Epidermal melanocyte (primary cell): ENCODE data around the gene ARHGEF1.

ENCODE experiments used
- DNase-seq: peaks from one replicate; pipeline ENCODE4 v3.0.0; 2011; ENCODE audit warnings: low spot score; ENCODE audit not compliant: insufficient read length

Gene ARHGEF1

DNA sequence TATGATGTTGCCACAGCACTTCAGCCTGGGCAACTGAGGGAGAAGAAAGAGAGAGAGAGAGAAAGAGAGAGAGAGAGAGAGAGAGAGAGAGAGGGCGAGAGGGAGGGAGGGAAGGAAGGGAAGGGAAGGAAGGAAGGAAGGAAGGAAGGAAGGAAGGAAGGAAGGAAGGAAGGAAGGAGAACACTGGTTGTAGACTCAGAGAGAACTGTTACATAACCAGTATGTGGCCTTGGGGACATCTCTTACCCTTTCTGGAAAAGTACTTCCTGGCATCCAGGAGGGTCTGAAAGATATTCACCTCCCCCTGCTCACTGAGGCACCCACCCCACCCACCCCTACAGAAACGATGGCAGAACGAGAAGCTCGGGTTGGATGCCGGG lies 2.7 kb upstream of the ARHGEF1 start:
- no peak for DNase-seq

DNA sequence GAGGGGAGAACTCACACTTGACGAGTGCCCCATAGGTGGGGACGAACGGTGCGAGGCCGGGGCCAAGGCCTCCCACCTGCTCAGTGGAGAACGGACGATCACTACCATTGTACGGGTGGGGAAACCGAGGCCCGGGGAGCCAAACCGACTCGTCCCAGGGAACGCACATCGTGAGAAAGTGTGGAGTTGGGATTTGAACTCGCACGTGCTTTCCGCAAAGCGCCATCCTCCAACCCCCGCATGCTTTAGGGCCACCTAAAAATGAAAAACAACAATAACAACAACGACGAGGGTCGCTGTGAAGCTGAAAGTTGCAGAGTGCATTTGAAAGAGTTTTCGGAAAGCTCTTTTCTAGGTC lies 458 bp downstream of the ARHGEF1 start:
- no peak for DNase-seq

DNA sequence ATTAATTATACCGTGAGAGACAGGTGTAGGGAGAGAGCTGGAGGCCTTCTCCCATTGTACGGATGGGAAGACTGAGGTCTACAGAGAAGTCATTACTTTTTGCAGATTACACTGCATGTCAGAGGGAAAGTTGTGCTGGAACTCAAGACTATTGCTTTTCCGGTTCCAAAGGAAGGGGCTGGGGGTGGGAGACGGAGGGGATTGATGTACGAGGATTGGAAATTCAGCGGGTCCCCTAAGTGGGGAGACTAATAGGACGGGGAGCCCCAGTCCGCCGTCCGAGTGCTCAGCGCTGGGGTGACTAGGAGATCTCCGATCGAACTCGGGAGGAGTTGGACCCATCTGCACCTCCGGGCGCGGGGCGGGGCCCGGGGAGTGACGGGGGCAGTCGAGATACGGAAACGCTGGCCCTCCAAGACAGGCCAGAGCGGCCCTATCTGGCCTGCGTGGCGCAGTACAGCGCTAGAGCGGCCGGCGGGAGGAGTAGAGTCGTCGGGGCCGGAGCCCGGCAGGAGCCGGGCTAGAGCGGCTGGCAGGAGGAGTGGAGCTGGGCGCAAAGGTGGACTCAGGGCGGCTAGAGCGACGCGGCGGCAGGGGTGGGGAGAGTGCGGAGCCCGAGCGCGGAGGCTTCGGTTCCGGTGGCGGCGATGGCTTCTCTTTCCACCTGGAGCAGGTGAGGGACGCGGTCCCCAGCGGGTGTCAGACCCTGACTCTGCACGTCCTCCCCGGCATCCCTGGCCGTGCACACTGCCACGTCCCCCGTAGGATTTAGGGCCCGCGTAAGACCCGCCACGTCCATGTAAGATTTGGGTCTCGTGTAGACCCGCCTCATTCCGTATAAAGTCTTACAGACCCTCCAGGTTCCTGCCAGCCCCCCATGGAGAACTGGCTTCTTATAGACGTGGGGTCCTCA lies 1.1 kb downstream of the ARHGEF1 start:
- peak; percentile 99 for DNase-seq

DNA sequence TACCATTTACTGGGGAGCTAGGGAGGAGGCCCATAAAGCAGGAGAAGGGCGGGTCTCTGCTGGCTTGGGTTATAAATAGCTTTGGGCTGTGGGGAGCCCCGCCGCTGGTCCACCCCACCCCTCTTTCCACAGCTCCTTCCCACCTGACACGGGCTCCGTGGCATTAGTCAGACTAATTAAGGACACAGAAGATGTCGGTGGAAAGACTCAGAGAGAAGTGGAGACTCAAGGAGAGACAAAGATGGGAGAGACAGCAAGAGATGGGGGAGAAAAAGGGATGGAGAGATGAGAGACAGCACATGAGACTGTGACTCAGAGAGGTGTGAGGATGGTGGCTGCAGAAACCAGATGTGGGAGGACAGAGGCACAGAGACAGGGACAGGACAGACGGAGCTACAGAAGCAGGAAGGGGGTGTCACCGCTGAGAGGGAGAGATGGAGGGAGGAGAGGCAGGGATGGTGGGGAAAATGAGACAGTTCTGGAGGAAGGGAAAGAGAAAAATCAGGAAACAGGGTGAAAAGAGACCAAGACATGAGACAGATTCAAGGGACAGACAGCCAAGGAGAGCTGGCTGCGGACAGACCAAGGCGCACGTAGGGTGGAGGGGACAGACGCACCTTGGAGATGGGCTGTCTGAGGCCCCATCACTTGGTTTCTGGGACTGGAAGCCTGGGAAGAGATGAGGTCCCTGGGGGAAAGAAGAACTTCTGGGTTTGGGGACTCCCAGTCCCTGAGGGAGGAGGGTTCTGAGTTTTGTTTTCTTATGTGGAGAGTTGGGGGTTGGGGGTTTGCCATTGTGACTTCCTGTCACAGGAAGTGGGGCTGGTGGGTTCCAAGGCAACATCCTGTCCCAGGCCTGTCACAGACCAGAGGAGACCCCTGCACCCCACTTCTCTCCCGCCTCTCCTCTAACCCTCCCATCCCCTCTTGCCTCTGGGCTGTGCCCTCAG lies 4.1 kb downstream of the ARHGEF1 start:
- DNase-seq, result no peak

DNA sequence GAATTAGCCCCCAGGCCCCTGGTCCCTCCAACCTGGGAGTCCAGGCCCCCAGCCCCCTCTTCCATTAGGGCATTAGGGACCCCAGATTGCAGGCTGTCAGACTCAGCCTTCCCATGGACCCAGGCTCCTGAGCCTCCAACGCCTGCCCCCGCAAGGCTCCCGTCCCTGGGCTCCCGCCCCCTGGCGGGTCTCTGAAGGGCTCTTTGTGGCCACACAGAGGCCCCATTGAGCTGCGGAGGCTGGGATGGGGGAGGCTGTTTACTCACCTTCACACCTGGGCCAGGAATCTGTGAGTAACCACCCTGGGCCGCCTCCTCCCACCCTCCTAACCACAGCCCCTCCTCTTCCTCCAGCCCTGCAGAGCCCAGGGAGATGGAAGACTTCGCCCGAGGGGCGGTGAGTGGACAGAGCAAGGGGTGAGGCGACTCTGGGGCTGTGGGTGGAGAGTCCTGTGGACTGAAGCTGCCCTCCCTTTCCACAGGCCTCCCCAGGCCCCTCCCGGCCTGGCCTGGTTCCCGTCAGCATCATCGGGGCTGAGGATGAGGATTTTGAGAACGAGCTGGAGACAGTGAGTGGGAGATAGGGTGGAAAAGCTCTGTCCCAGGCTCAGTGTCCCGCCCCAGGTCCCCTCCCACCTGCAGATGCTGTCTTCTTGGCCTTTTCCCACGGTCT lies 4.9 kb downstream of the ARHGEF1 start:
- DNase-seq, result no peak

DNA sequence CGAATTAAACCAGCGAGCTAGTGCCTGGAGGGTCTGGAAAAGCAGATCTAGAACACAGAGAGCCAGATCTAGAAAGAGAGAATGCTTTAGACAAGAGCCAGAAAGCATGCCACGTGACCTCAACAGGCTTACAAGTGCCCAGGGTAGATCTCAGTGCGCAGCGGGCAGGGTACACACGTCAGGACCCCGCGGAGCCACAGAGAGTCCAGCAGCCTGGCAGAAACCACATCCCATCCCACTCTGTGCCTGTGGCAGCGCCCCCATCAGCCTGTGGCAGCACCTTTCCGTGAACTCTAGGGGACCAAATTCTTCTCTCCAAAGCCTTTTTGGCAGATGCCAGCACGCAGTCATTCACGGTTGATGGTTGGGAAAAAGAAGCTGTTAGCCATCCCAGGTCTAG lies 5.9 kb downstream of the ARHGEF1 start:
- no peak for DNase-seq

DNA sequence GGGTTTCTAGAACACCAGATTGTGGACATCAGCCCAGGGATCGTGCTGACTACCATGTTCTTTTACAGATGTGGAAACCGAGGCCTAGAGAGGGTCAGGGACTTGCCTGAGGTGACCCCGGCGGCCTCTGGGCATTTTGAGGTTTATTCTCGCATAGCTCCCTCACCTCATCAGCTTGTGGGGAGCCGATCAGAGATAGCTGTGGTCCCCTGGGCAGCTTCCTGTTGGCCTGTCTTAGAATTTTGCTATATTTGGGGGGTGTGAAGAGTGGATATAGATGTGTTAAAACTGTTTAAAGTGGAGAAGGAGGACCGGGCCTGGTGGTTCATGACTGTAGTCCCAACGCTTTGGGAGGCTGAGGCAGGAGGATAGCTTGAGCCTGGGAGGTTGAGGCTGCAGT lies 6.9 kb downstream of the ARHGEF1 start:
- no peak for DNase-seq

DNA sequence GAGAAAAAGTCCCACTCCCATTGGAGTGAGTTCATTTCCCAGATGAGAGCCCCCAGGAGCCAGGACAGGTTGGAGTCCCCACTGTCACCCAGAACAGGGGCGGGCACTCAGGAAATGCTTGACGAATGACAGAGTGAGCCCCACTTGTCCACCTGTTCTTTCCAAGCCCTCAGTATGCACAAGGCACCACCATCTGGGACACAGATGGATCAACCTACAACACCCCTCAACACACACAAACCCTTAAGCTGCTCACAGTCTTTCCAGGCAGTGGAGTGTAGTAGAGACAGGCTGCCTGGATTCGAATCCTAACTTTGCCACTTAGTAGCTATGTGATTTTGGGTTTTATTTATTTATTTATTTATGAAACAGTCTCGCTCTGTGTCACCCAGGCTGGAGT lies 8.0 kb downstream of the ARHGEF1 start:
- DNase-seq, result no peak

DNA sequence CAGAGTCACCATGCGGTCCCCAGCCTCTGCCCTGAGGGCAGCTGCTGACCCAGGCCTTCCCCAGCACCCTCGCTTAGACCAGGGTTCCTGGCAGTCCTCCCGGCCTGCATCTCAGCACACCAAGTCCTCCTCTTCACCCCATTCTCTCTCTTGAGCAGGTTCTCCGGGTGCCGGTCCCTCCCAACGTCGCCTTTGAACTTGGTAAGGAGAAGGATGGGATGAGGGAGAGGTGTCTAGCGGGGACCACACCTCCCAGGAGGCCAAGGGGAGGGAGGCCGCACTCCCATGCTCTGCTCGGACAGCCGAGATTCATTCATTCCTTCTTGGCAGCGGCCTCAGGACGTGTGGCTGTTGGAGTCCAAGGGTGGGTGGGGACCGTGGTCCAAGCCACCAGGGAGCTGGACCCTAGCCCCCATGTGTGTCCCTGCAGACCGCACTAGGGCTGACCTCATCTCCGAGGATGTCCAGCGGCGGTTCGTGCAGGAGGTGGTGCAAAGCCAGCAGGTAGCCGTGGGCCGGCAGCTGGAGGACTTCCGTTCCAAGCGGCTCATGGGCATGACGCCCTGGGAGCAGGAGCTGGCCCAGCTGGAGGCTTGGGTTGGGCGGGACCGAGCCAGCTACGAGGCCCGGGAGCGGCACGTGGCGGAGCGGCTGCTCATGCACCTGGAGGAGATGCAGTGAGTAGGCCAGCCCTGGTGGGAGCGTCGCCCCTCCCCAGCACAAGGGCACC lies 9.4 kb downstream of the ARHGEF1 start:
- no peak for DNase-seq

DNA sequence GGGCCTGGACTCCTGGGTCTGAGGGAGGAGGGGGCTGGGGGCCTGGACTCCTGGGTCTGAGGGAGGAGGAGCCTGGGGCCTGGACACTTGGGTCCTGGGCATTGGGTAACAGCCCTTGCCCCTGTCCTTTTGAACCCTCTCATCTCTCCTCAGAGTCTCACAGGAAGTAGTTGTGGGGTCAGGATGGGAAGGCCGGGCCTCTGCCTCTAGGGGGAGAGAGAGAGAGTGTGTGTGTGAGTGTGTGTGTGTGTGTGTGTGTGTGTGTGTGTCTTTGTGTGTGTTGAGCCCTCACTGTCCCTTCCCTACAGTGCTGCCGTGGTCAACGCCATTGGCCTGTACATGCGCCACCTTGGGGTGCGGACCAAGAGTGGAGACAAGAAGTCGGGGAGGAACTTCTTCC lies 10.9 kb downstream of the ARHGEF1 start:
- no peak for DNase-seq

DNA sequence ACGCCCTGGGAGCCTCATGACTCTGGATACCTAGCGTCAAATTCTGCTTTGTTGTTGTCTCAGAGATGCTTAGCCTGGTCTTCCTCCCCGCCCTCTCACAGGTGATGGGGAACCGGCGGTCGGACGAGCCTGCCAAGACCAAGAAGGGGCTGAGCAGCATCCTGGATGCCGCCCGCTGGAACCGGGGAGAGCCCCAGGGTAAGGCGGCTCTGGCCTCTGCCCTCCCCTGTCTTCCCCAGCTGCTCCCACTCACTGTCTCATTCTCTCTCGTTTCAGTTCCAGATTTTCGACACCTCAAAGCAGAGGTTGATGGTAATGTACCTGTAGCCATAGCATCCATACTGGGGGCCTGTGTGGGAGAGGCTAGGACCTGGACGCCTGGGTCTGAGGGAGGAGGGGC lies 11.4 kb downstream of the ARHGEF1 start:
- DNase-seq, result no peak

DNA sequence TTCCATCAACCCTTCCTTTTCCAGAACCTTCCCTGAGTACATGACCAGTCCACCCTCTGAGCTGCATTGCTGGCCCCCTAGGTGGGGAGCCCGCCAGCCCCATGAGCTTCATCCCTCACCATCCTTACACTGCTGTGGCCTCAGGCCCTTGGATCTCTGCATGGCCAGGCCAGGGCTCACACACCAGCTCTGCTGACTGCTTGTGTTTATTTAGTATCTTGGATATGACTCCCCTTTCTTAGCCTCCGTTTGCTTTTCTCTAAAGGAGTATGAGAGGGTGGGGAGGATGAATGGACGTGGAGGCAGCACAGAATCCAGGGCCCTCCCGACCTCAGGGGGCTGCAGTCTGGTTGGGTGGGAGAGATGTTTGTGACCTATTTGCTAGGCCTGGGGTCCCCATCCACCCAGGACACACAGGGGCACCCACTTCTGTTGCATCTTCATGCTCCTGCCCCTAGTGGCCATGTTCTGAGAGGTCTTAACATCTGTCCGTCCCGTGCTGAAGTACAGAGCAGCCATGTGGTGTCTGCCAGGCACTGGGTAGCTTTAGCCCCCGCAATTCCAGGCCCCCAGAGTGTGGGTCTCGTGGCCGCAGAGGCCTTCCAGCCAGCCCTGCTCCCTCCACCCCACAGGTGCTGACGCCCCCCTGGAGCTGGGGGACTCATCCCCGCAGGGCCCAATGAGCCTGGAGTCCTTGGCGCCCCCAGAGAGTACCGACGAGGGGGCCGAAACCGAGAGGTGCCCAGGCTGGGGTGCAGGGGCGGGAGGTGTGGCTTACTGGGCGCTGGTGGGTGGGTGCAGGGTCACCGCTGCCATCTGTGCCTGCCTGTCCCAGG lies 13.0 kb downstream of the ARHGEF1 start:
- no peak for DNase-seq

DNA sequence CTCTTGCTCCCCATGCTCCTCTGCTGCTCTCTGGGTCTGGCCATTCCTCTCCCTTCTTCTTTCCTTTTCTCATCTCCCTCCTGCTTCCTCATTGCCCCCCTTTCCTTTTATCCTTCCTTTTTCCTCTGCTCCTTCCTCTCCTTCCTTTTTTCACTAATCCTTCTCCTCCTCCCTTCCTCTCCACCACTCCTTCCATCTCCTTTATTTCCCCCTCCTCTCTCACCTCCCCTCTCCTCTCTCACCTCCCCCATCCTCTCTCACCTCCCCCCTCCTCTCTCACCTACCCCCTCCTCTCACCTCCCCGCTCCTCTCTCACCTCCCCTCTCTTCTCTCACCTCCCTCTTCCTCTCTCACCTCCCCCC lies 13.6 kb downstream of the ARHGEF1 start:
- no peak for DNase-seq

DNA sequence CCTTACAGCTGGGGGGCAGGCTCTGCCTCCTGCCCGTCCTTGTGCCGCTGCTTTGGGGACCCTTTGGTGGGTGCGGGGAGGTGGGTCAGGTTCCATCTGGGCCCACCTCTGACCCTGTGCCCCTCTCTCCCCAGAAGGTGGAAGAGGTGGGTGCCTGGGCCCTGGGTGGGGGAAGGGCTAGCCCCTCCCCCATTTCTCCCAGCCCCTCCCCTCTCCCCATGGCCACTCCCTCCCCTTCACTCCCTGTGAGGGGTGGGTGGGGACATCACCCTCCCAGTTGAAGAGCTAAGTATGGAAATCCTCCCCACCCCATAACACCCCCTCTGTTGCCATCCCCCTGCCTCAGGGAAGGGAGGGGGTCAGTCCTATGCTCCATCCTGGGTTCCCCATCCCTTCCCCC lies 14.2 kb downstream of the ARHGEF1 start:
- DNase-seq, result no peak

DNA sequence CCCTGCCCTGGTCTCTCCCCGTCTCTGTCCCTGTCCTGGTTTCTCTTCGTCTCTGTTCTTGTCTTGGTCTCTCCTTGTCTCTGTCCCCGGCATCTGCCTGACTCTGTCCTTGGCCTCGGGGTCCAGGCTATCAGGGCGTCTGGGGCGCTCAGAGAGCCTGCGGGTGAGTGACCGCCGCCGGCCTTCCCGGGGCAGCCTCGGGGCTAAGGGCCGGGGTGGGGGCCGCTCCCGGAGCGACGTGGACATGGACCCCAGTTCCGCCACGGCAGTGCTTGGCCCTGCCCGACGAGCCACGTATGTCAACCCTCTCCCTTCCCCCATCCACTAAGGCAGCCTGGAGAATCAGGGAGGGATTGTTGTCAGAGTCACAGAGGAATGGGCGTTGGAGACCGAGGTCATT lies 14.8 kb downstream of the ARHGEF1 start:
- DNase-seq, result no peak

DNA sequence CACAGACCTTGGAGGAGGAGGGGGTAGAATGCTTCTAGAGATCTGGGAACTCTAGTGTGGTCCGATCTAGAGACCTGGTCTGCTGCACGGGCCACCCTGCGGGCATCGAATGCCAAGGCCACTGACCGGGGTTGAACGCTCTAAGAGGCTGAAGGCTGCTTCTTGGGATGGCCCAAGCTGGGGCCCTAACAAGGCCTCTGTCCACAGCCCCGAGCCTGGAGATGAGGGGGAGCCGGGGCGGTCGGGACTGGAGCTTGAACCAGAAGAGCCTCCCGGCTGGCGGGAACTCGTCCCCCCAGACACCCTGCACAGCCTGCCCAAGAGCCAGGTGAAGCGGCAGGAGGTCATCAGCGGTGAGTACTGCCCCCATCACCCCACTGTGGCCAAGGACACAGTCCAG lies 15.3 kb downstream of the ARHGEF1 start:
- DNase-seq, result no peak

DNA sequence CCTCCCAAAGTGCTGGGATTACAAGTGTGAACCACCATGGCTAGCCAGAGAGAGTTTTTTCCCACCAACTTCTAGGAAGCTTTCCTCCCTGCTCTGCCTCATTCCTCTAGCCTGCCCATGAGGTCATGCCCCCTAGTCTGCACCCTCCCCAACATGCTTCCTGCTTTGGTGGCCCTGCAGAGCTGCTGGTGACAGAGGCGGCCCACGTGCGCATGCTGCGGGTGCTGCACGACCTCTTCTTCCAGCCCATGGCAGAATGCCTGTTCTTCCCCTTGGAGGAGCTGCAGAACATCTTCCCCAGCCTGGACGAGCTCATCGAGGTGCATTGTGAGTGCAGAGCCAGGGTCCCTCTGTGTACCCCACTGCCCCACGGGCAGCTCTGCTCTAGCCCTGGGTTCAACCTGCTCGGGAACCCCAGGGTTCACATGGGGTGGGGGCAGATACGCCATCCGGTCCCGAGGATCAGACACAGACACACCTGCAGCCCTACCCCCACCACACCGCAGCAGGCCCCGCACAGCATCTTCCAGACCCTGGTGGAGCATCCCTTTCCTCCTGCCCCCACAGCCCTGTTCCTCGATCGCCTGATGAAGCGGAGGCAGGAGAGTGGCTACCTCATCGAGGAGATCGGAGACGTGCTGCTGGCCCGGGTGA lies 18.9 kb downstream of the ARHGEF1 start:
- DNase-seq, result no peak

DNA sequence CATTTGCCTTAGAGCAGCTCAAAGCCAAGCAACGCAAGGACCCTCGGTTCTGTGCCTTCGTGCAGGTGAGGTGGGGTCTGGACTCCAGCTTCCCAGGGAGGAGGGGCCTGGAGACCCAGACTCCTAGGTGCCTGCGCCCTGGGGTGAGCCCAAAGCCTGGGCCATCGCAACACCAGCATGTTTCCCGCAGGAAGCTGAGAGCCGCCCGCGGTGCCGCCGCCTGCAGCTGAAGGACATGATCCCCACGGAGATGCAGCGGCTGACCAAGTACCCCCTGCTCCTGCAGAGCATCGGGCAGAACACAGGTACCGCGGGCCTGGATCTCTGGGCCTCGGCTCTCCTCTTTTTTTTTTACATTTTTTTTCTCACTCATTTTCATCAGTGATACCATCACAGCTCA lies 19.6 kb downstream of the ARHGEF1 start:
- no peak for DNase-seq

DNA sequence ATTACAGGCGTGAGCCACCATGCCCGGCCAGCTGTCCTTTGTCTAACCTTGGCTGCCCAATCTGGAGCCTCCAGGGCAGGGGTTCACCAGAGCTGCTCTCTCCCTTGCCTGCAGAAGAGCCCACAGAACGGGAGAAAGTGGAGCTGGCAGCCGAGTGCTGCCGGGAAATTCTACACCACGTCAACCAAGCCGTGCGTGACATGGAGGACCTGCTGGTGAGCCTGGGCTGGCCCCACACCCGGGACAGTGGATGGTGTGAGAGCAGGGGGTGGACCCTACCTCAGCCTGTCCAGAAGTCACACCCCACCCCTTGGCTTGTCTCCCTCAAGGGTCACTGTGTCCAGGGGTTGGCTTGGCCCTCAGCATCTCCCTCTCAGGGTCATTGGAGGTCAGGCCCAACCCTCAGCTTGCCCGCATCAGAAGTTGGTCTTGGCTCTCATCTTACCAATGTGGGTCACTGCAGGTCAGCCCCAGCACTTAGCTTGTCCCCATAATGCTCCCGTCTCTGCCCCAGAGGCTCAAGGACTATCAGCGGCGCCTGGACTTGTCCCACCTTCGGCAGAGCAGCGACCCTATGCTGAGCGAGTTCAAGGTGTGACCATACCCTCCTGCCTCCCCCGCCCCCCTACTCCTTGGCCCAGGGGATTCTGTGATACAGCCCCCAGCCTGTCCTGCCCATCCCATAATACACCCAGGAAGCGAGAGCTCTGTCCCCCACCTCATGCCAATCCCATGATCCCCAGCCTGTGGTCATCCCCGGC lies 20.4 kb downstream of the ARHGEF1 start:
- no peak for DNase-seq
